Measurements from ENCODE around the gene CTCFL. TPM values are rescaled to one million over a fixed set of nuclear protein-coding genes. Genes with fewer than 3 reads are reported as not detected.
"Not testable (repeated sequence)": the region's sequence is repeated elsewhere in the genome, so short reads cannot be mapped to it uniquely, and the experiment has no call there.

Gene CTCFL
- total RNA-seq, 1 experiment from 2014 or later: not detected

- DNase-seq (ENCODE audit: low read depth): no peak
These were observed 15.2 kb downstream of the CTCFL start for GRCh38 chr20:57509665-57510237.

DNA sequence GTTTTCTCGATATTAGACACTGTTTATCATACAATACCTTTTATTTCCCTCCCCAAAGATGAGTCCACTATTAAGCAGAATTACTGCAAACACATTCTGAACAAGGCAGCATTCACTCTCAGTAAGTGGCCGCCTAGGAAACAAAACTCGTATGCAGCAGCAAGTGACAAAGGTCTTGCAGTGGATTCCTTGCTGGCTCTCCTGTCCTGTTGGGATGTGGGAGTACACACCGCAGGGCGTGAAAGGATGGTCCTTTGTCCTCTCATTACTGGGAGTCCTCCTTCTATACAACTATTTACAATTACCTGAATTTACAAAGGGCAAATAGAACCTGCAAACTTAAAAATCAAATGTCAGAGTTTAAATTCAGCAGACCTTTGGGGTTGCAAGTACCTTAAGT lies 16.1 kb downstream of the CTCFL start:
- DNase-seq (ENCODE audit: low read depth): no peak

DNA sequence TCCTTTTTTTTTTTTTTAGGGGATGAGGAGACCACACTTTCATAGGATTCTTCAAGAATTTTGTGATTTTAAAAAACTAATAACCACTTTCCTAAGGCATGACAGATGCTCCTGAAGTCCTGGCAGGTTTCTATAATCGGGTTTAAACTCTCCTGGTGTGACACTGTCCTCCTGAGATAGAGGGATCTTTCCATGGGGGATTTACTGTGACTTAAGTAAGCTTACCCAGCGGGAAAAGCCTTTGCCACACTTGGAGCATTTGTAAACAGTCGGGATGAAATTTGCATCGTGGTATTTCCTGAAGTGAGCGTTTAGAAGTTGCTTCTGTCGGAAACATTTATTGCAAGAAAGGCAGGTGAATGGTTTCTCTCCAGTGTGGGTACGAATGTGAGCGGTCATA lies 16.6 kb downstream of the CTCFL start:
- no peak for DNase-seq (ENCODE audit: low read depth)

GRCh38 chr20:57507477-57507876 lies 17.5 kb downstream of the CTCFL start:
- DNase-seq (ENCODE audit: low read depth): peak; percentile 77

GRCh38 chr20:57505979-57506378 lies 19.0 kb downstream of the CTCFL start:
- no peak for DNase-seq (ENCODE audit: low read depth)

- no peak for DNase-seq (ENCODE audit: low read depth)
These were observed 20.5 kb downstream of the CTCFL start for GRCh38 chr20:57504411-57504810.

DNA sequence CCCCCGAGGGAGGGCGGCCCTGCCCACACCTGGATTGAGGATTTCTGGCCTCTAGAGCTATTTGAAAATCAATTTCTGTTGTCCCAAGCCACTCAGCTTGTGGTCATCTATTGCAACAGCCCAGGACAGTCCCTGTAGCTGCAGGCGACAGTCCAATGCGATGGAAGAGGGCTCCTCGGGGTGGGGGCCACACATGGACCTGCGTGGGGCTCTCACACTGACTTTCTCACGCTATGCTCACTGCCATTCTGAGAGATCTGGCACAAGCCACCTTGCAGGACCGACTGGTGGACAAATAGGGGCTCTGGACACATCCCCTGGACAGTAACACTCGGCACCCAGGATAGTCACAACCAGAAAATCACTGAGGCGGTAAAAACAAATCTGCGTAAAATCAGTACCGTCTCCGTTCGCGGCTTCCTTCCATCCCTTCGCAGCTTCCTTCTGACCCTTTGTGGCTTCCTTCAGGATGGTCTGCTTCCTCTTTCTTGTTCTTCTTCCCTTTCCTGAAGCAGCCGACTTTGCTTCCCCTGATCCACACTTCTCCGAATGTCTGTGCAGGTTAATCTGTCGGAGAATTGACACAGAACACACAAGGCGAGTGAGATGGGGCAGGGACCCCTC lies 21.8 kb downstream of the CTCFL start:
- DNase-seq (ENCODE audit: low read depth): no peak

- DNase-seq (ENCODE audit: low read depth): no peak
These were observed 22.6 kb downstream of the CTCFL start for GRCh38 chr20:57502336-57502700.

- DNase-seq (ENCODE audit: low read depth): peak; percentile 36
These were observed 23.2 kb downstream of the CTCFL start for GRCh38 chr20:57501461-57502335.

DNA sequence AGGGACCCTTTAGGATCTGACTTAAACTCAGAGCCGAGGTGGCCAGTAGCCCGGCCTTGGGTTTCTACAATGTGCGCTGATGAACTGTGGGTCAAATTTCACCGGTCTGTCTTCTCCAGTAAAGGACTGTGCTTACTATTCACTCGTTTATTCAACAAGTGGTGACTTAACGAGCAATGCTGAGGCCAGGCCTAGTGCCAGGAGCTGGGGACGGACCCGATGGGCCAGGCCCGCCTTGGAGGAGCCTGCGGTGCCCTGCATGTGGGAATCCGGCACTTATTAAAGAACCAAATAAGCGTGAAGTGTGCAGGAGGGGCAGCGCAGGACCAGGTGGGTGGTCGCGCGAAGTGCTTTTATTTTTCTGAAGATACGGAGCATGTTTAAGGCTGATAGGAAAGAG lies 24.0 kb downstream of the CTCFL start:
- no peak for DNase-seq (ENCODE audit: low read depth)

DNA sequence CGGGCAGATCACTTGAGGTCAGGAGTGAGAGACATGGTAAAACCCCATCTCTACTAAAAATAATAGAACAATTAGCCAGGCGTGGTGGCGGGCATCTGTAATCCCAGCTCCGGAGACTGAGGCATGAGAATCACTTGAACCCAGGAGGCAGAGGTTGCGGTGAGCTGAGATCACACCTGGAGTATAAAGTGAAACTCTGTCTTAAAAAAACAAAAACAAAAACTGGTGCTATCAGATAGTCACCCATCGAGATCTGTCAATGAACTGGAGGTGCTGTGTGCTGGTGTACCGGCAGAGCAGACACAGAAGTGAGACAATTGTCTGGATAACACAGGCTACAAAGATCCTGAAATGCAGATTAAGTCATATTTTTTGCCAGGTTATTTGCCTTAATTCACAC lies 24.7 kb downstream of the CTCFL start:
- no peak for DNase-seq (ENCODE audit: low read depth)

DNA sequence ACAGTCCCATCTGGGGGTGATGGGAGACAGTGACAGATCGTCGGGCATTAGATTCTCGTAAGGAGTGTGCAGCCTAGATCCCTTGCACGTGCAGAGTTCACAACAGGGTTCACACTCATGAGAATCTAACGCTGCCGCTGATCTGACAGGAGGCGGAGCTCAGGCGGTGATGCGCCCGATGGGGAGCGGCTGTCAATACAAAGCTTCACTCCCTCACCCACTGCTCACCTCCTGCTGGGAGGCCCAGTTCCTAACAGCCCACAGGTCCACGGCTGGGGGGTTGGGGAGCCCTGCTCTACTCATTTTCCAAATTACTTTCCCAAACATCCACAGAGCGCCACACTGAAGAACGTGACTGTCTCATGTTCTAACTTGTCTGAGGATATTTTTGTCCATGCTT lies 25.3 kb downstream of the CTCFL start:
- no peak for DNase-seq (ENCODE audit: low read depth)

DNA sequence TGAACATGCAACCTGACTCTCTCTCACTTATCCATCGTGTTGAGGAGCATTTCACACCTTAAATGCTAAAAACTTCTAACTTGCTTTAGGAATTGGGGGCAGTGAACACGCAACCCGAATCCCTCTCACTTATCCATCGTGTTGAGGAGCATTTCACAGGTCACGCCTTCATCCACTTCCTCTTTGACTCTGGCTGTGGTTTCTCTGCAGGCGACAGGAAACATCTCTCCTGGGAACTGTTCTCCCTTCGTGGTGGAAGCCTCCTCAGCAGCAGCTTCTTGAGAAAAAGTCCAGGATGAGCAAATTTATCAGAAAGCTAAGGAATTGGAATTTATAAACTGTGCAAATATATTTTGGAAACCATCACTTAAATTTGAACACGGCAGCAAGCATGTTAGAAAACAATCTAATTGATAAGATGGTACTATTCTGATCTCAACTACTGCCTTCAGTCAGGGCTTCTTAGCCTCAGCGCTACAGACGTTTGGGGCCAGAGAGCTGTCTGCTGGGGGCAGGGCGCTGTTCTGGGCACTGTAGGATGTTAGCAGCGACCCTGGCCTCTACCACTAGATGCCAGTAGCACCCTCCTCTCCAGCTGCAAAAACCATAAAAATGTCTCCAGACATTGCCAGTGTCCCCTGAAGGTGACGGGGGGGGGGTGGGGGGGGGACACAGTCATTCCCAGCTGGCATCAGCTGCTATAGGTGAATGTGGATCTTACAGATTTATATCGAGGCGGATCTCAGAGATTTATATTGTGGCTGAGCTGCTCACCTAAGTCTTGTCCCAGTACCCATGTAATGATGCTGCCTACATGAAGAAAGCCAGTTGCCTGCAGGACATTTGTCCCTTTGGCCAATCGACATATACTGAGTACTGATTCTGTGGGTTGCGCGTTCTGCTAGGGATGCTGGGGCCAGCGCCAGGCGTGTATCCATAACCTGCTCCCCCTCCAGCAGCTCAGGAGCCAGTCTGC lies 26.2 kb downstream of the CTCFL start:
- DNase-seq (ENCODE audit: low read depth): peak; percentile 66

- no peak for DNase-seq (ENCODE audit: low read depth)
These were observed 28.3 kb downstream of the CTCFL start for GRCh38 chr20:57496592-57496991.

DNA sequence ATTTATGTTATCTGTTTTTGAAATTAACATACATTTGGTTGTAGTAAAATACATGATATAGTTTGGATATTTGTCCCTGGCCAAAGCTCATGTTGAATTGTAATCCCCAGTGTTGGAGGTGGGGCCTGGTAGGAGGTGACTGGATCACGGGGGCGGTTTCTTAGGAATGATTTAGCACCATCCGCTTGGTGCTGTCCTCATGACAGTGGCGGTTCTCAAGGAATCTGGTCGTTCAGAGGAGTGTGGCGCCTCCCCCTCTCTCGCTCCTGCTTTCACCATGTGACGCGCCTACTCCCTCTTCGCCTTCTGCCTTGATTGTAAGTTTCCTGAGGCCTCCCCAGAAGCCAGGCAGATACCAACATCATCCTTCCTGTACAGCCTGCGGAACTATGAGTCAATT lies 29.0 kb downstream of the CTCFL start:
- no peak for DNase-seq (ENCODE audit: low read depth)

DNA sequence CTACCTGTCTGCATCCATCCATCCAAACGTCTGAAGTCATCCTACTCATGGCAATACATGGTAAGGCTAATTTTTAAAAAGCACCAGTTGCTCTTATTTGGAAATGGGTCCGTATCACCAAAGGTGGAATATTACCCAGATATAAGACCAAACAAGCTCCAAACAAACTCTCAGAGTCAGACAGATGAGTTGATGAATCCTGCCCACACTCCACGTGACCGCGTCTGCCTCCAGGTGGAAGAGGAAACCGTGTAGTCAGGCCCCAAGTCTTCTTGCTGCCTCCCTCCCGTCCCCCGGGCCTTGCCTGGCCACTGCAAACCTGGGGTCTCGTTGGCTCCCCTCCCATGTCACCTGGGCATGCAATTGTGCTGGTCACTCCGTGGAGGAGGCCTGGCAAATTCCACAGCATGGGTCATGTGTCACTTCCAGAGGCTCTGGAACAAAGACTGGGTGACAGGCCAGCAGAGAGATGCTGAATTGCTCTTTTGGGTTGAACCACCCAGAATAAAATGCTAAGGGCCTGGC lies 31.8 kb downstream of the CTCFL start:
- DNase-seq (ENCODE audit: low read depth): no peak

- DNase-seq (ENCODE audit: low read depth): no peak
These were observed 33.6 kb downstream of the CTCFL start for GRCh38 chr20:57491373-57491772.

GRCh38 chr20:57488277-57488676 lies 36.7 kb downstream of the CTCFL start:
- not testable (repeated sequence) for DNase-seq (ENCODE audit: low read depth)

DNA sequence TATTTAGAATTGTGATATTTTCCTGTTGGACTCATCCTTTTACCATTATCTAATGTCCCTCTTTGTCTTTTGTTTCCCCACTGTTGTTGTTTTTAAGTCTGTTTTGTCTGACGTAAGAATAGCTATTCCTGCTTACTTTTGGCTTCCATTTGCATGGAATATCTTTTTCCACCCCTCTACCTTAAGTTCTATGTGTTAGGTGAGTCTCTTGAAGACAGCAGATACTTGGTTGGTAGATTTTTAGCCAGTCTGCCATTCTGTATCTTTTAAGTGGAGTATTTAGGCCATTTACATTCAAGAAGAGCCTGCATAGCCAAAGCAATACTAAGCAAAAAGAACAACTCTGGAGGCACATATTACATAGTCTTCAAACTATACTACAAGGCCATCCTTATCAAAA lies 39.2 kb downstream of the CTCFL start:
- no peak for DNase-seq (ENCODE audit: low read depth)

DNA sequence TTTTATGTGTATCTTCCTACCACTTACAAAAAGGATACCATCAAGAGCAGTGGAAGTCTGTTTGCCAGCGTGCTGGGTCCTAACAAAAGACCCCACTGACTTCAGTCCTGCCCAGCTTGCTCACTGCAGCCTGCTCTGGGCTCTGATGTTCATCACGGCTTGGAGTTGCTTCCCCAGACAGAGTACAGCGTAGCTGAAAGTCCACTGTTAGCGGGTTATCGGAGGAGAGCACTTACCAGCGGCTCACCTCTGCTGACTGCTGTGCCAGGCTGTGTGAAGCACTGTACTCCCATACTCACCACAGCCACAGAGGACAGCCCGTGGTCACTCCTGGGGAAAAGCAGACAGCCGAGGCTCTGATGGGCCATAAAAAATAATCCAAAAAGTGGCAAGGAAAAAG lies 40.2 kb downstream of the CTCFL start:
- no peak for DNase-seq (ENCODE audit: low read depth)

Data from HT1080 (cell line).